Small intestine (tissue), 7 donors: Measurements from ENCODE around the gene MASP1. TPM values are rescaled to one million over a fixed set of nuclear protein-coding genes. Genes with fewer than 3 reads are reported as not detected.
"Not testable (repeated sequence)": the region's sequence is repeated elsewhere in the genome, so short reads cannot be mapped to it uniquely, and the experiment has no call there.

Source experiments
- DNase-seq, 2 donors: peaks; one replicate each; pipeline versions ENCODE4 v3.0.0 to v3.0.0-alpha.2; 2013
- FAIRE-seq: peaks from 2 replicates; lab custom pipeline; 2012; peaks lifted over from hg19 to GRCh38; lab: Jason Lieb, UNC
- H3K27ac ChIP-seq, 3 donors: one replicate each; pipeline ENCODE4 v1.5.1; 2013; ENCODE audit warnings: low read length in 2 of 3, mild to moderate bottlenecking in 2 of 3, control low read depth in 1 of 3, inconsistent platforms in 1 of 3, low read depth in 1 of 3, moderate library complexity in 1 of 3
- H3K27me3 ChIP-seq, 3 donors: one replicate each; pipeline ENCODE4 v1.6.1; 2013; ENCODE audit warnings: low read length in 3 of 3, inconsistent platforms in 1 of 3; ENCODE audit not compliant: control insufficient read depth in 3 of 3, insufficient read depth in 3 of 3
- H3K36me3 ChIP-seq, 3 donors: one replicate each; pipeline ENCODE4 v1.6.1; 2013; ENCODE audit warnings: low read length in 3 of 3, inconsistent platforms in 1 of 3, low read depth in 1 of 3, mild to moderate bottlenecking in 1 of 3, moderate library complexity in 1 of 3; ENCODE audit not compliant: control insufficient read depth in 3 of 3, insufficient read depth in 2 of 3
- H3K4me1 ChIP-seq, 3 donors: one replicate each; pipeline ENCODE4 v1.6.1; 2013; ENCODE audit warnings: low read length in 2 of 3, inconsistent platforms in 1 of 3, low read depth in 1 of 3, mild to moderate bottlenecking in 1 of 3, moderate library complexity in 1 of 3; ENCODE audit not compliant: control insufficient read depth in 3 of 3, insufficient read depth in 2 of 3
- H3K4me3 ChIP-seq, 3 donors: one replicate each; pipeline ENCODE4 v1.5.1; 2013; ENCODE audit warnings: low read length in 3 of 3, control low read depth in 1 of 3, inconsistent platforms in 1 of 3, low read depth in 1 of 3, mild to moderate bottlenecking in 1 of 3, moderate library complexity in 1 of 3
- H3K9me3 ChIP-seq, 2 donors: one replicate each; pipeline ENCODE4 v1.6.1; 2013; ENCODE audit warnings: low read depth in 1 of 2, low read length in 1 of 2; ENCODE audit not compliant: control insufficient read depth in 2 of 2, insufficient read depth in 1 of 2
- WGBS, 3 donors: extraction: QIAGEN DNeasy Blood & Tissue Kit; methylation state at CpG; one replicate each; pipeline ENCODE4 v1.1.7; 2013; 5-methylcytosine and 5-hydroxymethylcytosine counted together
- polyA plus RNA-seq, 4 donors: library from polyadenylated mRNA; stranded (reverse) in 3 of 4; unstranded in 1 of 4; fragments of 200-250 nt in 3 of 4; fragments of 120-200 nt in 1 of 4; gene quantifications; one replicate each; pipeline versions ENCODE4 v1.2.1 to v1.2.3, GENCODE V29; 2013
- donor health status: healthy with polysubstance abuse.
- donor health status: control.
- donor health status: control.
- donor health status: Bipolar disorder and iron deficiency.
- donor health status: healthy.

The MASP1 gene
- polyA plus RNA-seq, 4 donors: 0.70 to 67.2 (median 1.6) TPM; not detected in 1

GRCh38 chr3:187243933-187244524 is 47.5 kb downstream of the MASP1 start:
- DNase-seq (no peak), FAIRE-seq (no peak)
- WGBS, 3 donors: 74 to 84% (median 76%) methylated on average over 2 of the region's 2 CpGs
- Histone ChIP-seq H3K27me3 (no peaks in the 10 kb centered on the region), H3K4me3 (no peak overlapping the region), H3K36me3 (peaks cover 0 to 24% (median 0%) of the 10 kb centered on the region in 3 donors), H3K27ac (no peak overlapping the region), H3K4me1 (no peaks in the 10 kb centered on the region), H3K9me3 (no peaks in the 10 kb centered on the region)

GRCh38 chr3:187242900-187243299 is 48.6 kb downstream of the MASP1 start:
- WGBS, 3 donors: 75 to 86% (median 86%) methylated on average over 4 of the region's 4 CpGs
- peaks cover 0 to 22% (median 0%) of the 10 kb centered on the region in 3 donors for H3K36me3 ChIP-seq
- DNase-seq: no peak
- H3K4me3 ChIP-seq: no peak overlapping the region
- no peaks in the 10 kb centered on the region for H3K9me3 ChIP-seq
- FAIRE-seq: no peak
- no peak overlapping the region for H3K27ac ChIP-seq
- no peaks in the 10 kb centered on the region for H3K27me3 ChIP-seq
- no peaks in the 10 kb centered on the region for H3K4me1 ChIP-seq

- Histone ChIP-seq H3K27me3 (no peaks in the 10 kb centered on the region), H3K4me3 (no peak overlapping the region), H3K27ac (no peak overlapping the region), H3K9me3 (no peaks in the 10 kb centered on the region), H3K4me1 (no peaks in the 10 kb centered on the region), H3K36me3 (peaks cover 0 to 22% (median 0%) of the 10 kb centered on the region in 3 donors)
- DNase-seq (no peak), FAIRE-seq (no peak)
- 80 to 89% (median 86%) methylated on average over 4 to 5 of the region's 5 CpGs for WGBS, 3 donors
Observed at GRCh38 chr3:187242435-187242834, 49.1 kb downstream of the MASP1 start.

GRCh38 chr3:187238835-187239234 is 52.7 kb downstream of the MASP1 start:
- not testable (repeated sequence) for H3K27me3 ChIP-seq, DNase-seq, H3K4me3 ChIP-seq, H3K27ac ChIP-seq, H3K9me3 ChIP-seq, H3K4me1 ChIP-seq, FAIRE-seq
- H3K36me3 ChIP-seq: peaks cover 0 to 40% (median 0%) of the 10 kb centered on the region in 3 donors
- 90 to 94% (median 93%) methylated on average over 4 of the region's 4 CpGs for WGBS, 3 donors

- FAIRE-seq (no peak), DNase-seq (no peak)
- Histone ChIP-seq H3K27ac (no peak overlapping the region), H3K9me3 (no peaks in the 10 kb centered on the region), H3K4me1 (no peaks in the 10 kb centered on the region), H3K36me3 (peaks cover 0 to 39% (median 0%) of the 10 kb centered on the region in 3 donors), H3K4me3 (no peak overlapping the region), H3K27me3 (no peaks in the 10 kb centered on the region)
- WGBS, 3 donors: 48 to 79% (median 73%) methylated on average over 1 of the region's 1 CpG
Observed at GRCh38 chr3:187238239-187238638, 53.3 kb downstream of the MASP1 start.

GRCh38 chr3:187237741-187238140 is 53.8 kb downstream of the MASP1 start:
- Histone ChIP-seq H3K36me3 (peaks cover 0 to 36% (median 0%) of the 10 kb centered on the region in 3 donors), H3K4me3 (no peak overlapping the region), H3K27ac (no peak overlapping the region), H3K27me3 (no peaks in the 10 kb centered on the region), H3K9me3 (no peaks in the 10 kb centered on the region), H3K4me1 (no peaks in the 10 kb centered on the region)
- no peak for FAIRE-seq
- DNase-seq: no peak

- WGBS, 3 donors: 90 to 100% (median 94%) methylated on average over 1 of the region's 1 CpG
Observed at GRCh38 chr3:187236962-187237361, 54.6 kb downstream of the MASP1 start.

GRCh38 chr3:187230011-187230410 is 61.5 kb downstream of the MASP1 start:
- 81 to 93% (median 85%) methylated on average over 1 of the region's 1 CpG for WGBS, 3 donors
- Histone ChIP-seq H3K27ac (no peak overlapping the region), H3K4me3 (no peak overlapping the region), H3K4me1 (no peaks in the 10 kb centered on the region), H3K36me3 (peaks cover 0 to 11% (median 0%) of the 10 kb centered on the region in 3 donors), H3K9me3 (no peaks in the 10 kb centered on the region), H3K27me3 (peaks cover 0 to 3% (median 0%) of the 10 kb centered on the region in 3 donors)
- FAIRE-seq: no peak
- DNase-seq: no peak

More at GRCh38 chr3:187236962-187237361, 54.6 kb downstream of the MASP1 start:
- Histone ChIP-seq H3K27ac (no peak overlapping the region), H3K27me3 (no peaks in the 10 kb centered on the region), H3K9me3 (no peaks in the 10 kb centered on the region), H3K4me1 (no peaks in the 10 kb centered on the region), H3K36me3 (peaks cover 0 to 31% (median 0%) of the 10 kb centered on the region in 3 donors), H3K4me3 (no peak overlapping the region)
- FAIRE-seq: no peak
- no peak for DNase-seq

- 89 to 98% (median 96%) methylated on average over 2 of the region's 2 CpGs for WGBS, 3 donors
- H3K36me3 ChIP-seq: peaks cover 0 to 7% (median 0%) of the 10 kb centered on the region in 3 donors
- no peaks in the 10 kb centered on the region for H3K4me1 ChIP-seq
- no peak overlapping the region for H3K27ac ChIP-seq
- no peak for DNase-seq
- no peak overlapping the region for H3K4me3 ChIP-seq
- H3K9me3 ChIP-seq: no peaks in the 10 kb centered on the region
- no peak for FAIRE-seq
- H3K27me3 ChIP-seq: peaks cover 0 to 3% (median 0%) of the 10 kb centered on the region in 3 donors
Observed at GRCh38 chr3:187228740-187229139, 62.8 kb downstream of the MASP1 start.
